Gastrocnemius medialis (tissue), 4 donors: Measurements from ENCODE around the gene VPS52.

Source experiments
- CTCF ChIP-seq, 5 experiments: fragments of 450-650 bp in 3 of 5; fragments of 200-600 bp in 2 of 5; sonication (generic) in 2 of 5; IDR thresholded peaks in 4 of 5; conservative IDR thresholded peaks in 1 of 5; 1 replicate in 4 of 5; 2 replicates in 1 of 5; pipeline ENCODE4 v1.5.1; 2016 to 2019; ENCODE audit warnings: antibody characterized with exemption in 5 of 5, mild to moderate bottlenecking in 3 of 5, moderate library complexity in 3 of 5
- POLR2A ChIP-seq, 2 donors: fragments of 450-650 bp; IDR thresholded peaks; one replicate each; pipeline ENCODE4 v1.6.1; 2017; ENCODE audit warnings: antibody characterized with exemption in 2 of 2, mild to moderate bottlenecking in 2 of 2, moderate library complexity in 2 of 2

- TF ChIP-seq CTCF (IDR thresholded peaks at IDR 0.05 in 4 of 5, conservative IDR thresholded peaks at IDR 0.05 in 1 of 5) (no peak), POLR2A (IDR thresholded peaks at IDR 0.05) (no peak)
Measured at GRCh38 chr6:33321227-33321626, 49.6 kb upstream of the VPS52 start.
